ENCODE results near the gene SIPA1L2. TPM values are rescaled to one million over a fixed set of nuclear protein-coding genes. Genes with fewer than 3 reads are reported as not detected.

SIPA1L2 gene
- total and polyA plus RNA-seq, 4 donors: 5.3 to 60.1 (median 30.4) TPM

DNA sequence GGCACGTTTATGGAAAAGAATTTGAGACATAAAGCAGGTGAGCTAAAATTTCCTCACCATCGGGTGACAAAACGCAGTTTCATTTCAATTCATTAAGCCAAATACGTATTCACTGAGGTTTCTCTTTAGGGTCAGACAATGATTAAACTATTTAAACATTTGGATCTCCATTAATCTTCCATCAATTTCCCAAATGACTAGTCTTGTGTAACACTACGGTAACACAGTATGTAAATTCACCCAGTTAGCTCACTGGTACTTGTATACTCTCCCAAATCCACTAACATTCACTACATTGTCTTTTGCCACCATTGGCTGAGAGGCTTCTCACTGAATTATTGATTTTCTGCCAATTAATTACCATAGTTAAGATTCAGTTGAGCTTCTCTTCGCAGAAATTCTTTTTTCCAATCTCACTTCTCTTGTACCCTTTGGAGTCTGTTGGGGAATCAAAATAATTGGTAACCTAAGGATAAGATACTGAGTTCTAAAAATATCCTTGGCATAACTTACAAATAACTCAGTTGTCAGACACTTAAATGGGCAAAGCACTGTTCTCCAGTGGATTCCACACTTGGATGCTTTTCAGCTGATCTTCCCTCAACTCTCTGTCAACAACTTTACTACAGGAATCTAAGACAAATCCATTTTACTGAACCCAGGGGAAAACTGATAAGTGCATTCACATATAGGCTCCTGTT is 40.7 kb downstream of the SIPA1L2 start:
- H3K4me1 ChIP-seq (ENCODE audit: control insufficient read depth in 5 of 5, insufficient read depth in 5 of 5, low read length in 5 of 5): peaks cover 0 to 32% (median 10%) of the 10 kb centered on the region in 5 donors
- ATAC-seq (ENCODE audit: insufficient read depth, low FRiP score): no peak
- DNase-seq: no peak
- 47 to 59% methylated on average over 6 of the region's 6 CpGs for WGBS, 2 donors
- H3K36me3 ChIP-seq (ENCODE audit: control insufficient read depth in 4 of 4, insufficient read depth in 4 of 4, low read length in 4 of 4): no peaks in the 10 kb centered on the region
- no peak overlapping the region for H3K4me3 ChIP-seq
- no peaks in the 10 kb centered on the region for H3K27me3 ChIP-seq (ENCODE audit: control insufficient read depth in 3 of 3, insufficient read depth in 3 of 3, low read length in 2 of 3)
- peak overlapping the region in 1 of 2 donors; percentile 34 for H3K27ac ChIP-seq (ENCODE audit: low read depth in 1 of 2, low read length in 1 of 2)
- no peak overlapping the region for H3K9ac ChIP-seq (ENCODE audit: insufficient read depth in 1 of 2, low read length in 2 of 2)
- TF ChIP-seq, protein P1, sequence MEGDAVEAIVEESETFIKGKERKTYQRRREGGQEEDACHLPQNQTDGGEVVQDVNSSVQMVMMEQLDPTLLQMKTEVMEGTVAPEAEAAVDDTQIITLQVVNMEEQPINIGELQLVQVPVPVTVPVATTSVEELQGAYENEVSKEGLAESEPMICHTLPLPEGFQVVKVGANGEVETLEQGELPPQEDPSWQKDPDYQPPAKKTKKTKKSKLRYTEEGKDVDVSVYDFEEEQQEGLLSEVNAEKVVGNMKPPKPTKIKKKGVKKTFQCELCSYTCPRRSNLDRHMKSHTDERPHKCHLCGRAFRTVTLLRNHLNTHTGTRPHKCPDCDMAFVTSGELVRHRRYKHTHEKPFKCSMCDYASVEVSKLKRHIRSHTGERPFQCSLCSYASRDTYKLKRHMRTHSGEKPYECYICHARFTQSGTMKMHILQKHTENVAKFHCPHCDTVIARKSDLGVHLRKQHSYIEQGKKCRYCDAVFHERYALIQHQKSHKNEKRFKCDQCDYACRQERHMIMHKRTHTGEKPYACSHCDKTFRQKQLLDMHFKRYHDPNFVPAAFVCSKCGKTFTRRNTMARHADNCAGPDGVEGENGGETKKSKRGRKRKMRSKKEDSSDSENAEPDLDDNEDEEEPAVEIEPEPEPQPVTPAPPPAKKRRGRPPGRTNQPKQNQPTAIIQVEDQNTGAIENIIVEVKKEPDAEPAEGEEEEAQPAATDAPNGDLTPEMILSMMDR (IDR thresholded peaks at IDR 0.05; ENCODE audit: control extremely low read depth, extremely low read depth): no peak
- no peaks in the 10 kb centered on the region for H3K9me3 ChIP-seq (ENCODE audit: control insufficient read depth in 4 of 4, insufficient read depth in 3 of 4, low read length in 3 of 4)

DNA sequence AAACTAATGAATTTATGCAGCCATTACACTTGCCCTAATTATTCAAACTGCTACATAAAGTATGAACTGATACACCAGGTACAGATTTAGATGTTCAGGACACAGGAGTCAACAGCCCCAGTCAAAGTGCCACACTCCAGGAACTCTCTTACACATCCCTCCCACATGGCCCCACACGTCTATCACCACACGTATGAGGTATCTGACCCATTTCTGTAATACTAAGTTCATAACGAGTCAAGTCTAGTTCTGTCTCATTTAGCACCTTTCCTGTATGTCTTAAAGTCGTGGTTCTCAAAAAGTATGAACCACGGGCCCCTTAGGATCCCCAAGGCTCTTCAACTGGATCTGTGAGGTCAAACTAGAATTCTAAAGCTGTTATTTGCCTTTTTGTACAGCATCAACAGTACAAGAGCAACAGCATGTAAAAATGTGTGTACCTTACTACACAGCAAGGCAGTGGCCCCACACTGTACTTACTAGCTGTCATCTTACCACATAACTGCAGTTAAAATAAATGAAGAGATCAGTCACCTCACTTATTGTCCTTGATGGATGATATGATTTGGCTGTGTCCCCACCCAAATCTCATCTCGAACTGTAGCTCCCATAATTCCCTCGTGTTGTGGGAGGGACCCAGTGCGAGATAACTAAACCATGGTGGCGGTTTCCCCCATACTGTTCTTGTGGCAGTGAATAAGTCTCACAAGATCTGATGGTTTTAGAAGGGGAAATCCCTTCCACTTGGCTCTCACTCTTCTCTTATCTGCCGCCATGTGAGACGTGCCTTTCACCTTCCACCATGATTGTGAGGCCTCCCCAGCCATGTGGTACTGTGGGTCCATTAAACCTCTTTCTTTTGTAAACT is 42.6 kb downstream of the SIPA1L2 start:
- no peaks in the 10 kb centered on the region for H3K36me3 ChIP-seq (ENCODE audit: control insufficient read depth in 4 of 4, insufficient read depth in 4 of 4, low read length in 4 of 4)
- no peaks in the 10 kb centered on the region for H3K27me3 ChIP-seq (ENCODE audit: control insufficient read depth in 3 of 3, insufficient read depth in 3 of 3, low read length in 2 of 3)
- ATAC-seq (ENCODE audit: insufficient read depth, low FRiP score) (no peak), DNase-seq (no peak)
- 76 to 77% methylated on average over 11 of the region's 11 CpGs for WGBS, 2 donors
- H3K9me3 ChIP-seq (ENCODE audit: control insufficient read depth in 4 of 4, insufficient read depth in 3 of 4, low read length in 3 of 4): no peaks in the 10 kb centered on the region
- no peak overlapping the region for H3K27ac ChIP-seq (ENCODE audit: low read depth in 1 of 2, low read length in 1 of 2)
- no peak overlapping the region for H3K4me3 ChIP-seq
- TF ChIP-seq, protein P1 (IDR thresholded peaks at IDR 0.05; ENCODE audit: control extremely low read depth, extremely low read depth): no peak
- H3K9ac ChIP-seq (ENCODE audit: insufficient read depth in 1 of 2, low read length in 2 of 2): no peak overlapping the region
- peaks cover 0 to 35% (median 4%) of the 10 kb centered on the region in 5 donors for H3K4me1 ChIP-seq (ENCODE audit: control insufficient read depth in 5 of 5, insufficient read depth in 5 of 5, low read length in 5 of 5)

DNA sequence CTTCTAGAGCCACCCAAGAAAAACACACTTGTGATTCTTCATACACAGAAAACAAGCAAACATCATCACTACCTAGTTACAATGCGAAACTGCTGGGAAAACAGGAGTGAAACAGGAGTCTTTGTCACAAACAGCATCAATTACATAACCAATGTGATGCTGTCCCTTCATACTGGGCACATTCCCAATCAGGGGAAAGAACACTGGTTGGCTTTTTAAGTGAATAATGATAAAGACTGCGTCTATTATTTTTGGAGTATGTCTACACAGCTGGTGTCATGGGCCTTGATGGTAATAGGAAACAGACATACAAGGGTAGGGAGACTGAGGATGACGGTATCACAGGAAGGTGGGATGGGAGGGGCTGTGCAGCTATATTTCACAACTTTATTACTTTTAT is 43.3 kb downstream of the SIPA1L2 start:
- 66 to 70% methylated on average over 3 of the region's 3 CpGs for WGBS, 2 donors
- Histone ChIP-seq H3K4me3 (no peak overlapping the region), H3K4me1 (ENCODE audit: control insufficient read depth in 5 of 5, insufficient read depth in 5 of 5, low read length in 5 of 5) (peaks cover 0 to 36% (median 4%) of the 10 kb centered on the region in 5 donors), H3K27ac (ENCODE audit: low read depth in 1 of 2, low read length in 1 of 2) (no peak overlapping the region), H3K27me3 (ENCODE audit: control insufficient read depth in 3 of 3, insufficient read depth in 3 of 3, low read length in 2 of 3) (no peaks in the 10 kb centered on the region), H3K9ac (ENCODE audit: insufficient read depth in 1 of 2, low read length in 2 of 2) (no peak overlapping the region), H3K36me3 (ENCODE audit: control insufficient read depth in 4 of 4, insufficient read depth in 4 of 4, low read length in 4 of 4) (no peaks in the 10 kb centered on the region), H3K9me3 (ENCODE audit: control insufficient read depth in 4 of 4, insufficient read depth in 3 of 4, low read length in 3 of 4) (no peaks in the 10 kb centered on the region)
- ATAC-seq (ENCODE audit: insufficient read depth, low FRiP score) (no peak), DNase-seq (no peak)
- TF ChIP-seq, protein P1 (IDR thresholded peaks at IDR 0.05; ENCODE audit: control extremely low read depth, extremely low read depth): no peak
